MCF 10A (cell line): ENCODE results near the gene C6orf15. TPM values are rescaled to one million over a fixed set of nuclear protein-coding genes. Genes with fewer than 3 reads are reported as not detected.

Experiments
- BruUV-seq: library from RNA; stranded (reverse); fragments of 400-500 nt; replicated peaks from 2 replicates; lab custom pipeline; 2021; lab: Mats Ljungman, UMichigan
- CTCF ChIA-PET: fragments of 300-600 bp; sonication (Branson Sonifier 250); formaldehyde crosslinking; extraction: SDS; loops from one replicate; lab custom pipeline; 2021; ENCODE audit warnings: antibody characterized with exemption, inconsistent platforms; lab: Yijun Ruan, JAX
- POLR2A ChIA-PET: fragments of 300-600, 350-650 bp; sonication (Branson Sonifier 250); formaldehyde crosslinking; extraction: SDS; loops from one replicate; lab custom pipeline; 2020; ENCODE audit warnings: antibody characterized with exemption, inconsistent platforms; lab: Yijun Ruan, JAX
- DNase-seq: peaks from one replicate; pipeline ENCODE4 v3.0.0-alpha.2; 2018; ENCODE audit not compliant: unreplicated experiment
- H3K27ac Mint-ChIP-seq: one replicate; pipeline ENCODE4 v1.8.0; 2022; ENCODE audit warnings: mild to moderate bottlenecking, low read depth, mixed read lengths; ENCODE audit not compliant: unreplicated experiment
- H3K27me3 Mint-ChIP-seq: one replicate; pipeline ENCODE4 v1.8.0; 2022; ENCODE audit warnings: mixed read lengths; ENCODE audit not compliant: insufficient read depth, unreplicated experiment
- H3K36me3 Mint-ChIP-seq: one replicate; pipeline ENCODE4 v1.8.0; 2022; ENCODE audit warnings: mild to moderate bottlenecking, moderate library complexity, mixed read lengths; ENCODE audit not compliant: insufficient read depth, unreplicated experiment
- H3K4me1 Mint-ChIP-seq: one replicate; pipeline ENCODE4 v1.8.0; 2022; ENCODE audit warnings: mixed read lengths; ENCODE audit not compliant: insufficient read depth, unreplicated experiment
- H3K4me3 Mint-ChIP-seq: one replicate; pipeline ENCODE4 v1.8.0; 2022; ENCODE audit warnings: mild to moderate bottlenecking, moderate library complexity, mixed read lengths; ENCODE audit not compliant: unreplicated experiment
- H3K9me3 Mint-ChIP-seq: one replicate; pipeline ENCODE4 v1.8.0; 2022; ENCODE audit warnings: mixed read lengths; ENCODE audit not compliant: unreplicated experiment
- CTCF ChIP-seq: fragments of 200-600 bp; IDR thresholded peaks from one replicate; pipeline ENCODE4 v1.8.0; 2022; ENCODE audit warnings: antibody characterized with exemption, mild to moderate bottlenecking; ENCODE audit not compliant: unreplicated experiment
- intact Hi-C: fragments of 100-400 bp; cut with micrococcal nuclease; formaldehyde crosslinking; loops from 2 replicates; pipeline ENCODE4 v1.14.1; 2022
- total RNA-seq: library from RNA; stranded (reverse); gene quantifications from 2 replicates; pipeline ENCODE4 v1.2.3, GENCODE V29; 2022

C6orf15 gene
- total RNA-seq, 1 experiment from 2014 or later, result not detected

- peak; percentile 64 for DNase-seq
- H3K27me3 Mint-ChIP-seq, result no peaks in the 10 kb centered on the region
- ChIA-PET CTCF (interaction anchor here (0.6 to 4.8 kb wide), 6 partner anchors 14 to 299 kb away, joined by 3 to 29 read pairs (median 4); partner anchors contain the start of gene VARS2), POLR2A (interaction anchor here (1.0 to 1.4 kb wide), 2 partner anchors 11 to 20 kb away, joined by 3 to 10 read pairs; partner anchors contain the start of gene PSORS1C1)
- intact Hi-C loops, result no loop called here
- H3K27ac Mint-ChIP-seq, result no peak overlapping the region
- H3K36me3 Mint-ChIP-seq, result no peaks in the 10 kb centered on the region
- H3K4me1 Mint-ChIP-seq, result peaks cover 14% of the 10 kb centered on the region
- H3K4me3 Mint-ChIP-seq, result no peak overlapping the region
- no peaks in the 10 kb centered on the region for H3K9me3 Mint-ChIP-seq
- BruUV-seq, result no TSS peak
- TF ChIP-seq CTCF, result no peak
Measured at GRCh38 chr6:31094389-31094881, 17.9 kb downstream of the C6orf15 start.

GRCh38 chr6:31092769-31093505, 19.4 kb downstream of the C6orf15 start:
- H3K27ac Mint-ChIP-seq, result no peak overlapping the region
- DNase-seq, result no peak
- H3K9me3 Mint-ChIP-seq, result no peaks in the 10 kb centered on the region
- TF ChIP-seq CTCF, result no peak
- H3K4me3 Mint-ChIP-seq, result no peak overlapping the region
- H3K36me3 Mint-ChIP-seq, result no peaks in the 10 kb centered on the region
- no TSS peak for BruUV-seq
- intact Hi-C loops, result no loop called here
- ChIA-PET CTCF (interaction anchor here (0.6 to 4.8 kb wide), 11 partner anchors 10 to 560 kb away, joined by 3 to 29 read pairs (median 3); partner anchors contain the start of gene VARS2), POLR2A (interaction anchor here (0.6 to 1.4 kb wide), 4 partner anchors 16 to 348 kb away, joined by 3 to 10 read pairs (median 4); partner anchors contain the start of genes IER3 and PSORS1C1)
- no peaks in the 10 kb centered on the region for H3K27me3 Mint-ChIP-seq
- H3K4me1 Mint-ChIP-seq, result peaks cover 14% of the 10 kb centered on the region

GRCh38 chr6:31092238-31092637, 20.1 kb downstream of the C6orf15 start:
- Mint-ChIP-seq H3K36me3 (peaks cover 5% of the 10 kb centered on the region), H3K4me3 (no peak overlapping the region), H3K9me3 (no peaks in the 10 kb centered on the region), H3K4me1 (peaks cover 21% of the 10 kb centered on the region), H3K27ac (no peak overlapping the region), H3K27me3 (no peaks in the 10 kb centered on the region)
- ChIA-PET CTCF (interaction anchor here (0.8 to 4.8 kb wide), 7 partner anchors 10 to 270 kb away, joined by 3 to 29 read pairs (median 7); partner anchors contain the start of gene VARS2), POLR2A (interaction anchor here (0.6 kb wide), 1 partner anchor 185 kb away, joined by 3 read pairs; no protein-coding TSS in a partner anchor)
- no peak for TF ChIP-seq CTCF
- intact Hi-C loops, result no loop called here
- no TSS peak for BruUV-seq
- no peak for DNase-seq

- ChIA-PET CTCF (interaction anchor here (1.0 to 4.8 kb wide), 4 partner anchors 11 to 270 kb away, joined by 3 to 29 read pairs (median 6); partner anchors contain the start of gene VARS2), POLR2A (interaction anchor here (0.9 to 1.4 kb wide), 2 partner anchors 11 to 510 kb away, joined by 3 read pairs; no protein-coding TSS in a partner anchor)
- DNase-seq, result no peak
- peaks cover 27% of the 10 kb centered on the region for H3K4me1 Mint-ChIP-seq
- H3K4me3 Mint-ChIP-seq, result no peak overlapping the region
- H3K27me3 Mint-ChIP-seq, result no peaks in the 10 kb centered on the region
- H3K36me3 Mint-ChIP-seq, result peaks cover 5% of the 10 kb centered on the region
- intact Hi-C loops, result no loop called here
- no peak overlapping the region for H3K27ac Mint-ChIP-seq
- BruUV-seq, result no TSS peak
- no peak for TF ChIP-seq CTCF
- no peaks in the 10 kb centered on the region for H3K9me3 Mint-ChIP-seq
Measured at GRCh38 chr6:31091680-31092079, 20.7 kb downstream of the C6orf15 start.
